Aorta (tissue), 5 donors: Measurements from ENCODE around the gene CFAP107. TPM values are rescaled to one million over a fixed set of nuclear protein-coding genes. Genes with fewer than 3 reads are reported as not detected.

Experiments
- ATAC-seq: fragments of 200-7000 bp; cut with Tn5 transposase; one replicate; pipeline ENCODE4 v1.9.1; 2022; ENCODE audit warnings: moderate library complexity; ENCODE audit not compliant: low FRiP score
- DNase-seq, 2 donors: peaks; one replicate each; pipeline ENCODE4 v3.0.0-alpha.2; 2020
- H3K27ac ChIP-seq, 2 donors: one replicate each; pipeline ENCODE4 v1.5.1; 2013; ENCODE audit warnings: low read length in 2 of 2, mild to moderate bottlenecking in 2 of 2, moderate library complexity in 2 of 2, control low read depth in 1 of 2, inconsistent platforms in 1 of 2, low read depth in 1 of 2
- H3K27me3 ChIP-seq, 2 donors: one replicate each; pipeline ENCODE4 v1.6.1; 2013; ENCODE audit warnings: control low read depth in 1 of 2, low read length in 1 of 2, mild to moderate bottlenecking in 1 of 2, moderate library complexity in 1 of 2; ENCODE audit not compliant: insufficient read depth in 2 of 2, control insufficient read depth in 1 of 2
- H3K36me3 ChIP-seq, 2 donors: one replicate each; pipeline ENCODE4 v1.6.1; 2013; ENCODE audit warnings: control low read depth in 1 of 2, low read length in 1 of 2, mild to moderate bottlenecking in 1 of 2; ENCODE audit not compliant: insufficient read depth in 2 of 2, control insufficient read depth in 1 of 2
- H3K4me1 ChIP-seq, 2 donors: one replicate each; pipeline ENCODE4 v1.6.1; 2013; ENCODE audit warnings: low read length in 2 of 2, control low read depth in 1 of 2, mild to moderate bottlenecking in 1 of 2, moderate library complexity in 1 of 2; ENCODE audit not compliant: insufficient read depth in 2 of 2, control insufficient read depth in 1 of 2
- H3K4me3 ChIP-seq, 2 donors: one replicate each; pipeline ENCODE4 v1.5.1; 2013; ENCODE audit warnings: low read length in 2 of 2, control low read depth in 1 of 2, mild to moderate bottlenecking in 1 of 2
- H3K9me3 ChIP-seq: one replicate; pipeline ENCODE4 v1.6.1; 2013; ENCODE audit warnings: mild to moderate bottlenecking, low read length; ENCODE audit not compliant: control insufficient read depth
- WGBS, 2 donors: extraction: QIAGEN DNeasy Blood & Tissue Kit; methylation state at CpG; one replicate each; pipeline ENCODE4 v1.1.7; 2013; 5-methylcytosine and 5-hydroxymethylcytosine counted together
- intact Hi-C, 2 donors: fragments of 100-400 bp; cut with DNase I; formaldehyde crosslinking; loops; one replicate each; pipeline versions ENCODE4 v1.14.2 to v1.15.0; 2022
- long read RNA-seq, 2 donors: library from polyadenylated mRNA; unstranded; transcript quantifications; one replicate each; pipeline ENCODE4 v2.0.0, GENCODE V29; 2020 to 2021
- polyA plus RNA-seq, 2 donors: library from polyadenylated mRNA; stranded (reverse); fragments of 200-250 nt; gene quantifications; one replicate each; pipeline ENCODE4 v1.2.3, GENCODE V29; 2013
- total RNA-seq, 2 donors: library from RNA; stranded (reverse); fragmentation: NEBNext Ultra II Directional; extraction: Animal tissue kit (Norgen Biotek cat#: 25700); gene quantifications; one replicate each; pipeline ENCODE4 v1.2.1, GENCODE V29; 2021
- donor health status: healthy with polysubstance abuse.
- donor health status: Bipolar disorder and iron deficiency.
- donor health status: DM: no; HTN: no; CAD: no.
- donor health status: DM: no; HTN: no; CAD: no.
- donor health status: DM: yes; HTN: yes; CAD: no.

CFAP107 gene, protein sequence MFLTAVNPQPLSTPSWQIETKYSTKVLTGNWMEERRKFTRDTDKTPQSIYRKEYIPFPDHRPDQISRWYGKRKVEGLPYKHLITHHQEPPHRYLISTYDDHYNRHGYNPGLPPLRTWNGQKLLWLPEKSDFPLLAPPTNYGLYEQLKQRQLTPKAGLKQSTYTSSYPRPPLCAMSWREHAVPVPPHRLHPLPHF
- not detected for total RNA-seq
- not detected for polyA plus RNA-seq
- long read RNA-seq, donor 1, result 0 reads
- long read RNA-seq, donor 2, result 0 reads

GRCh38 chr1:12745992-12746323 lies at the start of gene CFAP107:
Gene CFAP107 (plus strand): TSS chr1:12746200. CDS start chr1:12746431, 231 bp downstream.
- peaks cover 0 to 2% of the 10 kb centered on the region in 2 donors for H3K27me3 ChIP-seq
- H3K4me1 ChIP-seq, result no peaks in the 10 kb centered on the region
- no peak for ATAC-seq
- 12 to 14% methylated on average over 2 of the region's 2 CpGs for WGBS, 2 donors
- peaks cover 7% of the 10 kb centered on the region for H3K9me3 ChIP-seq
- H3K4me3 ChIP-seq, result no peak within 1 kb of the TSS
- no peak within 1 kb of the TSS for H3K27ac ChIP-seq
- intact Hi-C loops, result no loop called here
- no peaks in the 10 kb centered on the region for H3K36me3 ChIP-seq
- DNase-seq, result no peak

GRCh38 chr1:12696658-12697057 lies 49.3 kb upstream of the CFAP107 start:
- WGBS, 2 donors, result 83 to 90% methylated on average over 3 of the region's 3 CpGs

GRCh38 chr1:12697397-12697796 lies 48.6 kb upstream of the CFAP107 start:
- DNase-seq (no peak), ATAC-seq (no peak)
- Histone ChIP-seq H3K9me3 (peaks cover 3% of the 10 kb centered on the region), H3K27ac (no peak overlapping the region), H3K27me3 (no peaks in the 10 kb centered on the region), H3K36me3 (no peaks in the 10 kb centered on the region), H3K4me1 (no peaks in the 10 kb centered on the region), H3K4me3 (no peak overlapping the region)
- intact Hi-C loops, result no loop called here
- WGBS, 2 donors, result 76 to 82% methylated on average over 3 of the region's 3 CpGs

More at GRCh38 chr1:12696658-12697057, 49.3 kb upstream of the CFAP107 start:
- no peak overlapping the region for H3K4me3 ChIP-seq
- peaks cover 3% of the 10 kb centered on the region for H3K9me3 ChIP-seq
- no peak overlapping the region for H3K27ac ChIP-seq
- DNase-seq (no peak), ATAC-seq (no peak)
- H3K36me3 ChIP-seq, result no peaks in the 10 kb centered on the region
- no peaks in the 10 kb centered on the region for H3K4me1 ChIP-seq
- no peaks in the 10 kb centered on the region for H3K27me3 ChIP-seq
- intact Hi-C loops, result no loop called here

- 70 to 72% methylated on average over 6 of the region's 6 CpGs for WGBS, 2 donors
- Histone ChIP-seq H3K27me3 (no peaks in the 10 kb centered on the region), H3K36me3 (no peaks in the 10 kb centered on the region), H3K4me3 (no peak overlapping the region), H3K4me1 (no peaks in the 10 kb centered on the region), H3K9me3 (peaks cover 17% of the 10 kb centered on the region), H3K27ac (no peak overlapping the region)
- ATAC-seq (no peak), DNase-seq (no peak)
- intact Hi-C loops, result no loop called here
These were observed 42.1 kb upstream of the CFAP107 start for GRCh38 chr1:12703821-12704451.

DNA sequence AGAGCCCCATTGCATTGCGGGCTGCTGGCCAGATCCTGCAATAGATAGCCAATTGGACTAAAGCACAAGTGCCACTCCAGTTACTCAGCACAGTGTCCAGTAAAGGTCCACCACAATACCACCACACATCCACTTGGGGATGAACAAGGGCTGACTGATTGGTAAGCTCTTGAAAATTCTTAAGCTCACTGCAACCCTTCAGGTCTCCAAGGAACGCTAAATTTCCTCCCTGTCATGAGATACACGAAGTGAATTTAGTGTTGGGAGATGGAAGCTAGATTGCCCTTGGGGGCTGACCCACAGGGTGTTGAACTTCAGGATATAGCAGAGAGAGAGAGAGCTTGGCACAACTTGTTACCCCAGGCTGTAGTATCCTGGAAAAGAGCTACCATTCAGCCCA lies 39.9 kb upstream of the CFAP107 start:
- H3K27me3 ChIP-seq, result no peaks in the 10 kb centered on the region
- ATAC-seq (no peak), DNase-seq (no peak)
- no peaks in the 10 kb centered on the region for H3K4me1 ChIP-seq
- no peak overlapping the region for H3K27ac ChIP-seq
- intact Hi-C loops, result no loop called here
- peaks cover 15% of the 10 kb centered on the region for H3K9me3 ChIP-seq
- H3K36me3 ChIP-seq, result no peaks in the 10 kb centered on the region
- no peak overlapping the region for H3K4me3 ChIP-seq
- WGBS, 2 donors, result 73 to 76% methylated on average over 3 of the region's 3 CpGs

DNA sequence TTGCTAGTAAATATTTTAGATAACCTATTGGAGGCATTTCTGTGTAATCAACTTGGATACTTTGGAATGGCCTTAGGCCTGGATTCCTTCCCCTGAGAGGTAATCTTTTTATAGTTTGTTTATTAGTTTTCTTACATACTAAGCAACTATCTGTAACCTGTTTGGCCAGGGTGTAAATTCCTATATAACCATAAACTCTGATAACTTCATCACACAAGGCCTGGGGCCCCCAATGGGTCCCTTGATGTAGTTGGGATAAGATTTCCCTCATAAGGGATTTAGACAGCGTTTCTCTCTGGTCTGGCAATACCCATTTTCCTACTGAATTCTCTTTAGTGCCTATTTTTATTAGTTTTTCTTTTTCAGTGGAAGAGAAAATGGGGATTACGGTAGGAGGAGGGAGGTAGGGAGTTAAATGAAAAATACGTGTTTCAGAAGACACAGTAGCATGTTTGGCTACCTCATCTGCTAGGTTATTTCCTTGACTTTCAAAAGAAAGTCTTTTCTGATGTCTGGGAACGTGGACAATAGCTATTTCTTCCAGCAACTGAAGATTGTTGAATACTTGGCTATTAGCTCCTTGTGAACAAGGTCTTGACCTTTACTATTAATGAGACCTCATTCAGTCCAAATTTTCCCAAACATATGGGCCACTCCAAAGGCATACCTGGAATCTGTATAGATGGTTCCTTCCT lies 37.5 kb upstream of the CFAP107 start:
- Histone ChIP-seq H3K4me1 (no peaks in the 10 kb centered on the region), H3K27ac (no peak overlapping the region), H3K27me3 (no peaks in the 10 kb centered on the region), H3K4me3 (no peak overlapping the region), H3K9me3 (peaks cover 7% of the 10 kb centered on the region), H3K36me3 (no peaks in the 10 kb centered on the region)
- no peak for ATAC-seq
- no peak for DNase-seq
- WGBS, 2 donors, result 72% methylated on average over 4 of the region's 4 CpGs
- intact Hi-C loops, result no loop called here

DNA sequence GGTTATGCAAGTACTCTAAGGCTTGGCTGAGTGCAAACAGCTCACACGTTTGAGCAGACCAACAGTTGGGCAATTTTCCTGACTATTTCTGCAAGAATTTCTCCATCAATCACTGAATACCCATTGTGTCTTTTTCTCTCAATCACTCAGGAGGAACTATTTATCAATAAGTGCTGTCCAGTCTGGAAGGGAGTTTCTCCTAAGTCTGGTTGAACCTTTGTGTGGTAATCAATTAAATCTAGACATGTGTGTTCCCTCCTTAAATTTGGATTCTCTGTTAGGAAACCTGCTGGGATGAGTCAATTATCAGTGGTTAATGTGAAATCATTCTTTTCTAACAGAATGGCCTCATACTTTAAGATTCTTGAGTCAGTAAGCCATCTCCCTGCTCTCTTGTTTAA lies 36.9 kb upstream of the CFAP107 start:
- Histone ChIP-seq H3K27me3 (no peaks in the 10 kb centered on the region), H3K4me3 (no peak overlapping the region), H3K4me1 (no peaks in the 10 kb centered on the region), H3K27ac (no peak overlapping the region), H3K36me3 (no peaks in the 10 kb centered on the region), H3K9me3 (peaks cover 3% of the 10 kb centered on the region)
- ATAC-seq (no peak), DNase-seq (no peak)
- intact Hi-C loops, result no loop called here
- 32 to 34% methylated on average over 1 of the region's 1 CpG for WGBS, 2 donors

DNA sequence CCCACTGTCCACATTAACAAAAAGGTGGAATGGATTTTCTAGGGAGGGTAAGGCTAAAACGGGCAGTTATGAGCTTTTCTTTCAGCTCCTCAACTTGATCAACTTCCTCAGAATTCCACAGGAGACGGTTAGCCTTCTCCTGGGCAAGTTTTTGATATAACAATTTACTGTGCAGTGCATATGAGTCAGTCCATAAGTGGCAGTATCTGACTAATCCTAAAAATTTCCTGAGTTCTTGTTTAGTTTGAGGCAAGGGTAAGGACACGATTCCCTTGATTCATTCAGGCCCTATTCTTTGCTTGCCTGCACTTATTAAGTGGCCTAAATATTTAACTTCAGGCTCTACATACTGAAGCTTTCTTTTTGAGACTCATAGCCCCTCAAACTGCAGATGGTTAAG lies 36.3 kb upstream of the CFAP107 start:
- Histone ChIP-seq H3K27me3 (no peaks in the 10 kb centered on the region), H3K9me3 (peaks cover 3% of the 10 kb centered on the region), H3K36me3 (no peaks in the 10 kb centered on the region), H3K4me1 (no peaks in the 10 kb centered on the region), H3K27ac (no peak overlapping the region), H3K4me3 (no peak overlapping the region)
- intact Hi-C loops, result no loop called here
- ATAC-seq, result no peak
- DNase-seq, result no peak
- WGBS, 2 donors, result 51 to 59% methylated on average over 3 of the region's 3 CpGs

- ATAC-seq (no peak), DNase-seq (no peak)
- intact Hi-C loops, result no loop called here
- no peaks in the 10 kb centered on the region for H3K36me3 ChIP-seq
- H3K9me3 ChIP-seq, result no peaks in the 10 kb centered on the region
- H3K27ac ChIP-seq, result no peak overlapping the region
- no peak overlapping the region for H3K4me3 ChIP-seq
- no peaks in the 10 kb centered on the region for H3K4me1 ChIP-seq
- 32% methylated on average over 3 of the region's 3 CpGs for WGBS, 2 donors
- no peaks in the 10 kb centered on the region for H3K27me3 ChIP-seq
These were observed 34.5 kb upstream of the CFAP107 start for GRCh38 chr1:12711536-12711935.
